Adrenal gland (tissue), 12 donors: ENCODE data around the gene TCEA2. TPM values are rescaled to one million over a fixed set of nuclear protein-coding genes. Genes with fewer than 3 reads are reported as not detected.

Experiments
- DNase-seq, 7 donors: peaks; one replicate each; pipeline ENCODE4 v3.0.0-alpha.2; 2019 to 2020
- H3K27ac ChIP-seq, 5 donors: fragments of 200-600 bp; sonication (generic) in 4 of 5; 1 replicate in 3 of 5; 2 replicates in 2 of 5; pipeline versions ENCODE4 v1.5.1 to v1.8.0; 2016 to 2020; ENCODE audit warnings: mild to moderate bottlenecking in 1 of 5
- H3K27me3 ChIP-seq: fragments of 200-600 bp; 2 replicates; pipeline ENCODE4 v1.8.0; 2021
- H3K36me3 ChIP-seq, 2 donors: fragments of 200-600 bp; replicated peaks in 1 of 2; 1 replicate in 1 of 2; 2 replicates in 1 of 2; pipeline versions ENCODE4 v1.5.1 to v1.8.0; 2018 to 2022
- H3K4me1 ChIP-seq, 2 donors: fragments of 200-600 bp; replicated peaks in 1 of 2; 1 replicate in 1 of 2; 2 replicates in 1 of 2; pipeline versions ENCODE4 v1.5.1 to v1.8.0; 2018 to 2021
- H3K4me3 ChIP-seq, 4 donors: fragments of 200-600 bp; sonication (generic) in 3 of 4; one replicate each; pipeline ENCODE4 v1.5.1; 2016 to 2018
- H3K9me3 ChIP-seq, 3 donors: fragments of 200-600 bp; sonication (generic) in 1 of 3; replicated peaks in 1 of 3; 1 replicate in 2 of 3; 2 replicates in 1 of 3; pipeline versions ENCODE4 v1.5.1 to v1.8.0; 2016 to 2021
- POLR2A ChIP-seq, 2 donors: fragments of 450-650 bp; IDR thresholded peaks; one replicate each; pipeline ENCODE4 v1.6.1; 2017; ENCODE audit warnings: antibody characterized with exemption in 2 of 2, mild to moderate bottlenecking in 2 of 2, moderate library complexity in 1 of 2
- WGBS, 4 donors: extraction: QIAGEN DNeasy Blood & Tissue Kit in 2 of 4; methylation state at CpG; one replicate each; pipeline versions ENCODE4 v1.1.5 to v1.1.7; 2013 to 2017; 5-methylcytosine and 5-hydroxymethylcytosine counted together
- intact Hi-C, 2 donors: fragments of 100-400 bp; cut with DNase I; formaldehyde crosslinking; loops; one replicate each; pipeline versions ENCODE4 v1.14.1 to v1.15.0; 2022 to 2023
- polyA plus RNA-seq, 3 donors: library from polyadenylated mRNA; stranded (reverse); fragments of 200-250 nt in 2 of 3; fragments of 350-450 nt in 1 of 3; fragmentation: Illumina TruSeq in 1 of 3; extraction: RNeasy Lipid Tissue Mini Kit (QIAGEN cat#74804) in 1 of 3; gene quantifications; one replicate each; pipeline ENCODE4 v1.2.3, GENCODE V29; 2013 to 2014
- total RNA-seq, 9 donors: library from RNA; depleted of rRNA in 4 of 9; stranded (reverse); fragments of >200 nt in 4 of 9; fragments of 120-200 nt in 1 of 9; fragmentation: NEBNext Ultra II Directional in 1 of 9; extraction: Animal tissue kit (Norgen Biotek cat#: 25700) in 1 of 9; gene quantifications; one replicate each; pipeline versions ENCODE4 v1.1.0 to v1.2.4, GENCODE V29; 2013 to 2023
- TF ChIP-seq, protein P1 (sequence below), 6 experiments: fragments of 450-650 bp in 4 of 6; fragments of 200-600 bp in 2 of 6; sonication (generic) in 1 of 6; IDR thresholded peaks; 1 replicate in 5 of 6; 2 replicates in 1 of 6; pipeline versions ENCODE4 v1.5.1 to v1.8.0; 2016 to 2021; ENCODE audit warnings: antibody characterized with exemption in 6 of 6, mild to moderate bottlenecking in 2 of 6, moderate library complexity in 1 of 6
- donor health status: healthy with polysubstance abuse.
- donor health status: Bipolar disorder and iron deficiency.
- donor health status: DM: yes; HTN: yes; CAD: no.
- donor health status: DM: no; HTN: no; CAD: no.
- donor health status: DM: no; HTN: no; CAD: no.
- donor health status: DM: yes; HTN: yes; CAD: no.

The TCEA2 gene
- total and polyA plus RNA-seq, 12 donors: 12.6 to 184 (median 53.7) TPM

DNA sequence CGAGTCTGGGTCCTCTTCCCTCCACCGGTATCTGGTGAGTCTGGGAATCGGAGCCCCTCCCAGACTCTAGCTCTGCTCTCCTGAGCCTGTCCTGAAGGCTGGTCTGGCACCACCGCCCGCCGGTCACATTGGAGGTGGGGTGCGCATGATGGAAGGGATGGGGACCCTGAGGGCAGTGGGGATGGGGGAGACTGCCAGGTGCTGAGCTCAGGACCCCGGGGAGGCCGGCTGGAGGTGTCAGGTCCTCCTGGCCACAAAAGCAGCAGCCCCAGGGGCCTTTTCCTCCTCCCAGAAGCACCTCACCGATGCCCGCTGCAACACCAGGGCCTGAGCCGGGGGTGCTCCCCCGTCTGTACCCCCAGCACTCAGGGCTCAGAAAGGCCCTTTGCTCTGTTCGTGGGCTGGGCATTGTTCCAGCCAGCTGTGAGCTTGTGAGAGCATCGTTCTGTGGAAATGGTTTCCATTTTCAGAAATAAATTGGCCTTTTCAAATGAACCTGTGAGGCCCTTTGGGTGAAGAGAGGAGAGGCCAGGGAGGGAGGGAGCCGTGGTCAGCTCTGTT, 46.9 kb downstream of the TCEA2 start:
- TF ChIP-seq, protein P1, sequence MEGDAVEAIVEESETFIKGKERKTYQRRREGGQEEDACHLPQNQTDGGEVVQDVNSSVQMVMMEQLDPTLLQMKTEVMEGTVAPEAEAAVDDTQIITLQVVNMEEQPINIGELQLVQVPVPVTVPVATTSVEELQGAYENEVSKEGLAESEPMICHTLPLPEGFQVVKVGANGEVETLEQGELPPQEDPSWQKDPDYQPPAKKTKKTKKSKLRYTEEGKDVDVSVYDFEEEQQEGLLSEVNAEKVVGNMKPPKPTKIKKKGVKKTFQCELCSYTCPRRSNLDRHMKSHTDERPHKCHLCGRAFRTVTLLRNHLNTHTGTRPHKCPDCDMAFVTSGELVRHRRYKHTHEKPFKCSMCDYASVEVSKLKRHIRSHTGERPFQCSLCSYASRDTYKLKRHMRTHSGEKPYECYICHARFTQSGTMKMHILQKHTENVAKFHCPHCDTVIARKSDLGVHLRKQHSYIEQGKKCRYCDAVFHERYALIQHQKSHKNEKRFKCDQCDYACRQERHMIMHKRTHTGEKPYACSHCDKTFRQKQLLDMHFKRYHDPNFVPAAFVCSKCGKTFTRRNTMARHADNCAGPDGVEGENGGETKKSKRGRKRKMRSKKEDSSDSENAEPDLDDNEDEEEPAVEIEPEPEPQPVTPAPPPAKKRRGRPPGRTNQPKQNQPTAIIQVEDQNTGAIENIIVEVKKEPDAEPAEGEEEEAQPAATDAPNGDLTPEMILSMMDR (IDR thresholded peaks at IDR 0.05): no peak
- no peak for TF ChIP-seq POLR2A (IDR thresholded peaks at IDR 0.05)
- Histone ChIP-seq H3K27ac (peak overlapping the region in 1 of 5 donors; percentile 38), H3K9me3 (no peaks in the 10 kb centered on the region), H3K4me1 (no peaks in the 10 kb centered on the region), H3K4me3 (no peak overlapping the region), H3K27me3 (no peaks in the 10 kb centered on the region), H3K36me3 (no peaks in the 10 kb centered on the region)
- intact Hi-C loops: loop anchor here (5.0 to 10.0 kb wide), 2 partner anchors 63 to 75 kb away; partner anchors contain the start of genes C20orf204 (in 1 of the 2) and SOX18 (in 1 of the 2)
- WGBS, 4 donors: 54 to 75% (median 69%) methylated on average over 8 to 16 of the region's 16 CpGs
- DNase-seq: peak in 3 of 7 donors; percentile 5 to 46 (median 7)

DNA sequence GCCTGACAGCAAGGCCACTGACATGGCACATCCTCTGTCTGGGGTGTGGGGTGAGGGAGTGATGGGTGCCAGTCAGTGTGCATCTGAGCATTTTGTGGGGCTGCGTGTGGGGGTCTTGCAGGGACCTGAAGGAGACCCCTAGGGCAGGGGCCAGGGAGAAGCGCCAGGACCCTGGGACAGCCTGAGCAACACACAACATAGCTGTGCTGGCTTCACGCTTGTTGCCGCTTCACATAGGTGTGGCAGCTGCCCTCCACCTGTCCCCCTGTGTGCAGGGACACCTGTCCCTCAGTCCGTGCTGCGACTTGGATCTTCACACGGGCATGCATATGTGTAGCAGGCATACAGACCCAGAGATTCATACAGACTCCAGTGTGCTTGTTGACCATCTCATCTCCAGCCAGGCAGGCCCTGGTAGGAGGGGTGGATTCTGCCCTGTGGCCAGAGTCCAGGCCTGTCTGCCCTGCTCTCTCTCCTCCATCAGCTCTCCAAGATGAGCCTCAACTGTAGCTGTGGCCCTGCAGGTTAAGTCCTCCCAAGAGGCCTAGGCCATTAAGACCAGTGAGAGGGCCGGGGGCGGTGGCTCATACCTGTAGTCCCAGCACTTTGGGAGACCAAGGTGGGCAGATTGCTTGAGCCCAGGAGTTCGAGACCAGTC, 47.5 kb downstream of the TCEA2 start:
- H3K27ac ChIP-seq: peak overlapping the region in 1 of 5 donors; percentile 38
- no peak for TF ChIP-seq POLR2A (IDR thresholded peaks at IDR 0.05)
- TF ChIP-seq, protein P1 (IDR thresholded peaks at IDR 0.05): no peak
- peak in 3 of 7 donors; percentile 9 to 50 (median 14) for DNase-seq
- no peak overlapping the region for H3K4me3 ChIP-seq
- H3K27me3 ChIP-seq: no peaks in the 10 kb centered on the region
- intact Hi-C loops: loop anchor here (5.0 to 10.0 kb wide), 2 partner anchors 63 to 76 kb away; partner anchors contain the start of genes C20orf204 (in 1 of the 2) and SOX18 (in 1 of the 2)
- 84 to 95% (median 88%) methylated on average over 4 to 10 of the region's 10 CpGs for WGBS, 4 donors
- H3K4me1 ChIP-seq: no peaks in the 10 kb centered on the region
- H3K36me3 ChIP-seq: no peaks in the 10 kb centered on the region
- no peaks in the 10 kb centered on the region for H3K9me3 ChIP-seq

DNA sequence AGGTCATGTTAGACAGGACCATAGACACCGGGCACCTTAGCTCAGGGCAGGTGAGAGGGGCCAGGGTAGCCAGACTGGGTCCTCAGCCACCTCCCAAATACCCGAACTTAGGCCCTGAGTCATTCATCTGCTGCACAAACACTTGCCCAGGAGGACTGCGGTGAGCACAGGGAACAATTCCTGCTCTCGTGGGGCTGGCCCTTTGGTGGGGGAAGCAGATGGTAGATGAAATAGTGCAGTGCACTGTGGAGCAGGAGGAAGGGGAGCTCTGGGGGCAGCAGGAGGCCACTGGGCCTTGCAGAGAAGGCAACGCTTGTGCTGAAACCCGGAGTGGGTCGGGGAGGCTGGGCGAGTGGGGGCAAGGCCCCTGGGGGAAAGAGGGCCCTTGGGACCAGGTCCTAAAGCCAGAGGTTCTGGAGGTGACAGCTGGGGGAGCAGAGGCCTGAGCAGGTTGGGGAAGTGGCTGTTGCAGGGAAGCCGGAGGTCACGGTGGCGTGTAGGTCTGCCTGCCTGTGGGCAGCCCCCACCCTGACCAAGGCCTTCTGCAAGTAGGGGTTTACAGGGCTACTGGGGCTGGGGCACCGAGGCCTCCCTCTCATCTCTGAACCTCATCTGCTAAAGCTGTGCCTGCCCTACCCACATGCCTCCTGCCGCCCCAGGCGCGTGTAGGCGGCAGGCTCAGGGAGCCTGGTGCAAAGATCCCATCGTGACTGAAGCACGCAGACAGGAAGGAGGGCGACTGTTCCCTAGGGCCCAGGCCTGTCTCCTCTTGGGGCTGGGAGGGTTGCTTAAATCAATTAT, 49.0 kb downstream of the TCEA2 start:
- intact Hi-C loops: loop anchor here (5.0 to 10.0 kb wide), 2 partner anchors 65 to 77 kb away; partner anchors contain the start of genes C20orf204 (in 1 of the 2) and SOX18 (in 1 of the 2)
- TF ChIP-seq, protein P1 (IDR thresholded peaks at IDR 0.05): no peak
- no peak for TF ChIP-seq POLR2A (IDR thresholded peaks at IDR 0.05)
- no peaks in the 10 kb centered on the region for H3K27me3 ChIP-seq
- H3K4me1 ChIP-seq: no peaks in the 10 kb centered on the region
- no peaks in the 10 kb centered on the region for H3K9me3 ChIP-seq
- peak overlapping the region in 1 of 5 donors; percentile 69 for H3K27ac ChIP-seq
- H3K36me3 ChIP-seq: no peaks in the 10 kb centered on the region
- H3K4me3 ChIP-seq: no peak overlapping the region
- peak in 4 of 7 donors; percentile 4 to 65 (median 8) for DNase-seq
- WGBS, 4 donors: 69 to 79% (median 76%) methylated on average over 15 to 19 of the region's 19 CpGs
